Left lung (tissue), 10 donors: ENCODE results near the gene GZMH. TPM values are rescaled to one million over a fixed set of nuclear protein-coding genes. Genes with fewer than 3 reads are reported as not detected.

ENCODE experiments used
- ATAC-seq: fragments of 200-7000 bp; cut with Tn5 transposase; one replicate; pipeline ENCODE4 v1.9.1; 2020; ENCODE audit warnings: moderate library complexity
- DNase-seq, 4 donors: peaks; one replicate each; pipeline ENCODE4 v3.0.0-alpha.2; 2013 to 2020
- H3K27ac ChIP-seq, 2 donors: fragments of 200-600 bp; sonication (generic) in 1 of 2; one replicate each; pipeline versions ENCODE4 v1.5.0 to v1.8.0; 2020 to 2021
- H3K27me3 ChIP-seq, 2 donors: fragments of 200-600 bp; sonication (generic) in 1 of 2; one replicate each; pipeline versions ENCODE4 v1.5.0 to v1.8.0; 2020 to 2021
- H3K36me3 ChIP-seq, 2 donors: fragments of 200-600 bp; sonication (generic) in 1 of 2; one replicate each; pipeline versions ENCODE4 v1.5.0 to v1.8.0; 2020 to 2021
- H3K4me1 ChIP-seq, 2 donors: fragments of 200-600 bp; one replicate each; pipeline ENCODE4 v1.8.0; 2021
- H3K4me3 ChIP-seq, 2 donors: fragments of 200-600 bp; sonication (generic) in 1 of 2; one replicate each; pipeline versions ENCODE4 v1.5.0 to v1.8.0; 2020 to 2021; ENCODE audit warnings: mild to moderate bottlenecking in 1 of 2
- H3K9me3 ChIP-seq, 2 donors: fragments of 200-600 bp; sonication (generic) in 1 of 2; one replicate each; pipeline versions ENCODE4 v1.5.0 to v1.8.0; 2020 to 2021
- intact Hi-C, 2 donors: fragments of 100-400 bp; cut with DNase I; formaldehyde crosslinking; loops; one replicate each; pipeline versions ENCODE4 v1.11.2 to v1.14.2; 2022
- polyA plus RNA-seq, 6 donors: library from polyadenylated mRNA; unstranded; fragments of 120-200 nt; gene quantifications; one replicate each; pipeline ENCODE4 v1.2.1, GENCODE V29; 2013; ENCODE audit not compliant: insufficient read length in 6 of 6
- total RNA-seq, 2 donors: library from RNA; stranded (reverse); fragmentation: NEBNext Ultra II Directional; extraction: Animal tissue kit (Norgen Biotek cat#: 25700); gene quantifications; one replicate each; pipeline ENCODE4 v1.2.1, GENCODE V29; 2021
- TF ChIP-seq, protein P1 (sequence below), 2 donors: fragments of 200-600 bp; sonication (generic) in 1 of 2; IDR thresholded peaks; one replicate each; pipeline versions ENCODE4 v1.5.0 to v1.8.0; 2021; ENCODE audit warnings: antibody characterized with exemption in 2 of 2
- donor health status: DM: no; HTN: yes; CAD: no.
- donor health status: DM: no; HTN: no; CAD: no.

Gene GZMH
- total and polyA plus RNA-seq, 8 donors, result 0.30 to 5.5 (median 0.78) TPM

DNA sequence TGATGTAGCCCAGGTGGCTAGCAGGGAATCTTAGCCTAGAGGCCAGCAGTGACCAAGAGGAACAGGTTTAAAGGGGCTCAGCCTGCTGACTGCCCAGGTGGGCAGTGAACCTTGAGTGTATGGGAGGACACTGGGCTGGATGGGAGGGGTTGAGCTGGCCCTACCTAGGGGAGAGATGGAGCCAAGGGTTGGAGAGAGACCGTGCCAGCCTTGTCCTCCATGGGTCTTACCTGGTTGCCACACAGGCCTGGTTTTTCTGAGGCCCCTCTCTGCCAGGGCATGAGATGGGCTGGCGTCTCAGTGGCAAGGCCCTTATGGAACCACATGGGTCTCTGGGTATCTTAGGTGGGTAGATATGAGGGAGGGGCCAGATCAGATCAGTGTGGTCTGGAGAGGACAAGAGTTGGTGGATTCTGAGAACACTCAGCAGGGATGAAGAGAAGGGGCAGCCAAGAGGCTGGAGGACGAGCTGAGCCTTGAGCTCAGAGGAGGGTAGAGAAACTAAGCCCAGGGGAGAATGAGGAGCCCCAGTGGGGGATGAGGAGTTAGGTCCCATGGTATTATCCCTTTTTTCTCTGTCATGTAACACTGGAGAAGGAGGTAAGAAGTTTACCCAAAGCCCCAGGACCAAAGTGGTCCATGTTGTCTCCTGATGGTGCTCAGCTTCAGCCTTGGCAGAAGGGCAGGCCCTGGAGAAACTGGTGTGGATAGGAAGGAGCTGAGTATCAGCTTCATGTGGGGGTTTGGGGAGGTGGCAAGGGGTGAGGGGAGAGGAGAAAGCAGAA, 20.8 kb upstream of the GZMH start:
- no peaks in the 10 kb centered on the region for H3K27me3 ChIP-seq
- H3K4me1 ChIP-seq, result no peaks in the 10 kb centered on the region
- H3K36me3 ChIP-seq, result no peaks in the 10 kb centered on the region
- intact Hi-C loops, result no loop called here
- H3K9me3 ChIP-seq, result no peaks in the 10 kb centered on the region
- H3K27ac ChIP-seq, result no peak overlapping the region
- no peak overlapping the region for H3K4me3 ChIP-seq
- ATAC-seq, result no peak
- DNase-seq, result no peak
- TF ChIP-seq, protein P1, sequence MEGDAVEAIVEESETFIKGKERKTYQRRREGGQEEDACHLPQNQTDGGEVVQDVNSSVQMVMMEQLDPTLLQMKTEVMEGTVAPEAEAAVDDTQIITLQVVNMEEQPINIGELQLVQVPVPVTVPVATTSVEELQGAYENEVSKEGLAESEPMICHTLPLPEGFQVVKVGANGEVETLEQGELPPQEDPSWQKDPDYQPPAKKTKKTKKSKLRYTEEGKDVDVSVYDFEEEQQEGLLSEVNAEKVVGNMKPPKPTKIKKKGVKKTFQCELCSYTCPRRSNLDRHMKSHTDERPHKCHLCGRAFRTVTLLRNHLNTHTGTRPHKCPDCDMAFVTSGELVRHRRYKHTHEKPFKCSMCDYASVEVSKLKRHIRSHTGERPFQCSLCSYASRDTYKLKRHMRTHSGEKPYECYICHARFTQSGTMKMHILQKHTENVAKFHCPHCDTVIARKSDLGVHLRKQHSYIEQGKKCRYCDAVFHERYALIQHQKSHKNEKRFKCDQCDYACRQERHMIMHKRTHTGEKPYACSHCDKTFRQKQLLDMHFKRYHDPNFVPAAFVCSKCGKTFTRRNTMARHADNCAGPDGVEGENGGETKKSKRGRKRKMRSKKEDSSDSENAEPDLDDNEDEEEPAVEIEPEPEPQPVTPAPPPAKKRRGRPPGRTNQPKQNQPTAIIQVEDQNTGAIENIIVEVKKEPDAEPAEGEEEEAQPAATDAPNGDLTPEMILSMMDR (IDR thresholded peaks at IDR 0.05), result no peak

DNA sequence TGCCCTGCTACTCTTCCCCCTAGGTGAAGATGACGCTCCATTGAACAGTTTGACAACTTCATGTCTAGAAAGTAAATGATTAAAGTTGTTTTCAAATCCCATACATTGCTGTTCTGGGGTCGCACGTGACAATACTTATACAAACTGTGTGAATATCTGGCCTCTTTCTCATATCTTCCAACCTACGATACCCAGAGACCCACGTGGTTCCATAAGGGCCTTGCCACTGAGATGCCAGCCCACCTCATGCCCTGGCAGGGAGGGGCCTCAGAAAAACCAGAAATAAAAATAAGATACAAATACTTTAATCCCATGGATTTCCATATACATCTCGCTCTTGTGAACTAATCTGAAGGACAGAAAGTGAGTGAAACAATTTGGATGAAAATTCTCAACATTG, 20.0 kb upstream of the GZMH start:
- ATAC-seq (no peak), DNase-seq (no peak)
- Histone ChIP-seq H3K36me3 (no peaks in the 10 kb centered on the region), H3K4me1 (no peaks in the 10 kb centered on the region), H3K27ac (no peak overlapping the region), H3K9me3 (no peaks in the 10 kb centered on the region), H3K27me3 (no peaks in the 10 kb centered on the region), H3K4me3 (no peak overlapping the region)
- intact Hi-C loops, result no loop called here
- TF ChIP-seq, protein P1 (IDR thresholded peaks at IDR 0.05), result no peak

DNA sequence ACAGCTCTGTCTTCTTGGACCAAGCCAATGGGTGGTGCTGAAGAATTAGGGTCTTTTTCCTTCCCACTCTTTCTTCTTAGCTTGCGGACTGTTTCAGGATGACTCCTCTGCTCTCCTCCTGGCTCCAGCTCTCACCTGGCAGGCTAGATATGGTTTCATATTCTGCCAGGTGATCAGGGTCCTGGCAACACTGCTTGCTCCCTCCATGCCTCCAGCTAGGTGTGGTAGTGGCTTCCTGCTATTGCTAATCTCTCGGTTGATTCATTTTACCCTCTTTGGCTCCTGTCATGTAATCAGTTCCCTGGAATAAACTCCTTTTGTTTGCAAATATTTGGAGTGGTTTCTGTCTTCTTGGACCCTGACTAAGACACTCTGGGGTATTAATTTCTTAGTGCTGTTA, 4.3 kb upstream of the GZMH start:
- TF ChIP-seq, protein P1 (IDR thresholded peaks at IDR 0.05), result no peak
- Histone ChIP-seq H3K27ac (no peak overlapping the region), H3K4me3 (no peak overlapping the region), H3K9me3 (no peaks in the 10 kb centered on the region), H3K27me3 (no peaks in the 10 kb centered on the region), H3K4me1 (no peaks in the 10 kb centered on the region), H3K36me3 (no peaks in the 10 kb centered on the region)
- ATAC-seq (no peak), DNase-seq (no peak)
- intact Hi-C loops, result no loop called here

DNA sequence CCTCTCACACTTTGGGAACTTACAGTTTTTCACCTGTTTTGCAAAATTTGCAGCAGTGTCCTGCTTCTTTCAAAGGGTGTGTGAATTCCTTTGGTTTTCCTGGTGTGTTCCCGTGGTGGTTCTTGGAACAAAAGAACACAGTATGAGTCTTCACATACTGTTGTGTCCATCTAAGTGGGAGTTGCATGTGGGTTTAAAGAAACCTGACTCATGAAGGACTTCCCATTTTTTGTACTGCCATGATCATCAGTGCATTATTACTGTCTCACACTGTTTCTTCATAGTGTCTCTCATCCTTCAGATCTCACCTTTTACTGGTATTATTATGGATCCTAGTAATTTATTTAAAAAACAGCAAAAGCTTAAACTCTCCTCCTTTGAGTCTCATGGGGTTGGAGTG, 3.8 kb upstream of the GZMH start:
- ATAC-seq (no peak), DNase-seq (no peak)
- Histone ChIP-seq H3K27me3 (no peaks in the 10 kb centered on the region), H3K9me3 (no peaks in the 10 kb centered on the region), H3K36me3 (no peaks in the 10 kb centered on the region), H3K4me3 (no peak overlapping the region), H3K4me1 (no peaks in the 10 kb centered on the region), H3K27ac (no peak overlapping the region)
- intact Hi-C loops, result no loop called here
- TF ChIP-seq, protein P1 (IDR thresholded peaks at IDR 0.05), result no peak

DNA sequence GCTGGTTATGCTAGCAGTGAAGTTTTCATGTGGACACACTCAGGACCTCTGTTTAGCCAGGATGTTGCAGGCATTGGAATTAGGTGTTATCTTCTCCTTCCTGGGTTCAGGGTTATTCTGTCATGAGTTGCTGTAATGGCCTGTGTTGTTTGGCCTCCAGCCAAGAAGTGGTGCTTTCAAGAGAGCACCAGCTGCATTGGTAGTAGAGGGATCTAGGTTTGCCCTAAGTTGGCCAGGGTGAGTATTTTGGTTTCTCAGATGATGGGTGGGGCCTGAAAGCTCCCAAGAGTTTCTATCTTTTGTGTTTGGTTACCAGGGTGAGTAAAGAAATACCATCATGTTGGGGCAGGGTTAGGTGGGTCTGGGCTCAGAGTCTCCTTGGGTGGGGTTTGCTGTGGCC, 2.7 kb upstream of the GZMH start:
- Histone ChIP-seq H3K36me3 (no peaks in the 10 kb centered on the region), H3K4me1 (peaks cover 0 to 2% of the 10 kb centered on the region in 2 donors), H3K4me3 (no peak overlapping the region), H3K27ac (no peak overlapping the region), H3K27me3 (no peaks in the 10 kb centered on the region), H3K9me3 (no peaks in the 10 kb centered on the region)
- TF ChIP-seq, protein P1 (IDR thresholded peaks at IDR 0.05), result no peak
- intact Hi-C loops, result no loop called here
- DNase-seq, result no peak
- ATAC-seq, result no peak
